Measurements from ENCODE around the gene ZDHHC7.
A peak's percentile ranks its signal among the peaks of the same experiment; 100 is the strongest.
"Not testable (repeated sequence)": the region's sequence is repeated elsewhere in the genome, so short reads cannot be mapped to it uniquely, and the experiment has no call there.

Gene ZDHHC7

GRCh38 chr16:84938616-84939015 lies 72.7 kb downstream of the ZDHHC7 start:
- DNase-seq (ENCODE audit: low spot score) = not testable (repeated sequence)

DNA sequence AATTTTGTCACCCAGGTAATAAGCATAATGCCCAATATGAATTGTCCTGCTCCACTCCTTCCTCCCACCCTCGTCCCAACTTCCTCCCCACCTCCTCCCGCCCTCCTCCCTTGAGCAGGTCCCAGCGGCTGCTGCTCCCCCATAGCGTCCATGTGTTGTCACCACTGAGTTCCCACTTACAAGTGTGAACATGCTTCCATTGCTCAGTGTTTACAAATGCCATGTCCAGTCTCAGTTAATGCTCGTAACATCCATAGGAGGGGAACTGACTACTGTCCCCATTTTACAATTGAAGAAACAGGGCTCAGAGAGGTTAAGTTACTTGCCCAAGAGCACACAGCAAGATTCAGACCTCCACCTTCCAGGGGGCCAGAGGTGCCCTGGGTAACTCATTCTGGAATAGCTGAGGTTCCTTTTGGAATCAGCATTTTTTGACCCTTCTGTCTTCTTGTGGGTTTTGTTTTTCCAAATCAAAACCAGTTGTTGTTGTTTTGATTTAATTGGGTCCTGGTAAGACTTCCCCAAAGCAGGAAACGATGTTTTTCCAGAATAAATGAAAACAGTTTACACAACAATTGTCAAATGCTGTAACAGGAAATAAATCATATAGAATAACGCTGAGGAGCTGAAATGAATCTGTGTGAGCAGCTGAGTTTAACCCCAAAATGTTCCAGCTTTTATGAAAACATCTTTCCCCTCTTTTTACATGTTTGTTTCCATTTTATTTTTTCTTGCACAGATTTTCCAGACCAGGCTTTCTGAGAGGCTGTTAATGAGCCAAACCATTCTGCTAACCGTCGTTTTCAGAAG lies 73.9 kb downstream of the ZDHHC7 start:
- DNase-seq (ENCODE audit: low spot score) = no peak

- peak; percentile 16 for DNase-seq (ENCODE audit: low spot score)
Measured at GRCh38 chr16:84933774-84934631, 77.3 kb downstream of the ZDHHC7 start.

DNA sequence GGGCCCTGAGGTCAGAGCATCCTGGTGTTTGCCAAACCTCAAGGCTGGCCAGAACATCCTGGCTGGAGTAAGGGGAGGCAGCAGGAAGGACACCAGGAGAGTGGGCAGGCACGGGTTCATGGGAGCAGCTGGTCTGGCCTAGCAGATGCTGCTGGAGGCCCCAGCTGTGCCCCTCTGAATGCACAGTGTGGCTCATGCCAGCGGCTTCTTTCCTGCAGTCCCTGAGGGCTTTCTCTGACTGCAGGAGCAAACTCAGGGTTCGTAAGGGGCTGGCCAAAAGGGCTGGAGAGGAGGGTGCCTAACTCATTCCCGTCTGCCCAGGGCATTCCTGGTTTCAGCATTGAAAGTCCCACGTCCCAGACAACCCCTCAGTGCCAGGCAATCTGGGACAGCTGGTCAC lies 78.7 kb downstream of the ZDHHC7 start:
- no peak for DNase-seq (ENCODE audit: low spot score)

GRCh38 chr16:84931506-84931905 lies 79.8 kb downstream of the ZDHHC7 start:
- DNase-seq (ENCODE audit: low spot score) = no peak

DNA sequence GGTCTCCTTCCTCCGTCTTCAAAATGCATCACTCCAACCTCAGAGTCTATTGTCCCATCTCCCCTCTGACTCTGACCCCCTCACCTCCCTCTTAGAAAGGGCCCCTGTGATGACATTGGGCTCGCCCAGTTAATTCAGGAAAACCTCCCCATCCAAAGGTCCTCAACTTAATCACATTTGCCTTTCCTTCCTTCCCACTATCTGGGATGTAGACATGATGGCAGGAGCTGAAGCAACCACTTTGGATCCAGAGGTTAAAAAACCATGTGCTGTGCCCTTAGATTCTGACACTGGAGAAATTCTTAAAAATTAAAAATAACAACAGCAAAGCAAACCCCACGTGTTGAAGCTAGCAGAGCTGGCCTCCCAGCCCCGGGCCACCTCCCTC lies 80.2 kb downstream of the ZDHHC7 start:
- DNase-seq (ENCODE audit: low spot score) = no peak

GRCh38 chr16:84930298-84931106 lies 80.8 kb downstream of the ZDHHC7 start:
- DNase-seq (ENCODE audit: low spot score) = no peak

GRCh38 chr16:84929421-84930297 lies 81.7 kb downstream of the ZDHHC7 start:
- no peak for DNase-seq (ENCODE audit: low spot score)

DNA sequence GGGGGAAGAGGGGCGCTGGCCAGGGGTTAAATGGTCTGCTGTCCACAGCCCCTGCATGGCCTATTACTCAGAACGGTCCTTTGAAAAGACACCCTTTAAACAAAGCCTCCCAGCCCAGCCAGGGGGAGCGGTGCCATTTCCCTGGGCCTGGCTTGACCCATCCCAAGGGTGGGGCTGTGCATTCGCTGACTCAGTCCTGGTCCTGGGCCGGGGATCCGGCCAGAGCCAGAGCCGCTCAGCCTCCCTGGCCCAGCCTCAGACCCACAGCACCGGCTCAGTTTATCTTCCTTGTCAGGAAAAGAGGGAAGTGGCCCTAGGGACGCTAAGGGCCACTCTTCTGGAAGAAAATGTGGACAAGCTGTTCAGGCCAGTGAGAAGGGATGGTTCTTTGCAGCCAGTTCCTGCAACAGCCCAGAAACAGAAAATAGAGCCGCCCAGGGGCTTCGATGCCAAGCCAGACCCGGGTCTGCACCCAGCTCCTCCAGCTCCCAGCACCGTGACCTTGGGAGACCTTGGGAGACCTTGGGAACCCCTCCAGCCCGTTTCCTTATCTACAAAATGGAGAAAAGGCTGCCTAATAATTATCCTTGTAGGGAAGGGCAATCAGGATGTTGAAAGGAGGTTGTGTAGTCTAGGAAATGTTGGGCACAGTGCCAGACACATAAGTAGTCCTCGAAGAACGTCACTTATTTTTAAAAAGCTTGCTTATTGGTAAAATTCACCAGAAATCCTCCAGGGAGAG lies 82.5 kb downstream of the ZDHHC7 start:
- DNase-seq (ENCODE audit: low spot score) = no peak

DNA sequence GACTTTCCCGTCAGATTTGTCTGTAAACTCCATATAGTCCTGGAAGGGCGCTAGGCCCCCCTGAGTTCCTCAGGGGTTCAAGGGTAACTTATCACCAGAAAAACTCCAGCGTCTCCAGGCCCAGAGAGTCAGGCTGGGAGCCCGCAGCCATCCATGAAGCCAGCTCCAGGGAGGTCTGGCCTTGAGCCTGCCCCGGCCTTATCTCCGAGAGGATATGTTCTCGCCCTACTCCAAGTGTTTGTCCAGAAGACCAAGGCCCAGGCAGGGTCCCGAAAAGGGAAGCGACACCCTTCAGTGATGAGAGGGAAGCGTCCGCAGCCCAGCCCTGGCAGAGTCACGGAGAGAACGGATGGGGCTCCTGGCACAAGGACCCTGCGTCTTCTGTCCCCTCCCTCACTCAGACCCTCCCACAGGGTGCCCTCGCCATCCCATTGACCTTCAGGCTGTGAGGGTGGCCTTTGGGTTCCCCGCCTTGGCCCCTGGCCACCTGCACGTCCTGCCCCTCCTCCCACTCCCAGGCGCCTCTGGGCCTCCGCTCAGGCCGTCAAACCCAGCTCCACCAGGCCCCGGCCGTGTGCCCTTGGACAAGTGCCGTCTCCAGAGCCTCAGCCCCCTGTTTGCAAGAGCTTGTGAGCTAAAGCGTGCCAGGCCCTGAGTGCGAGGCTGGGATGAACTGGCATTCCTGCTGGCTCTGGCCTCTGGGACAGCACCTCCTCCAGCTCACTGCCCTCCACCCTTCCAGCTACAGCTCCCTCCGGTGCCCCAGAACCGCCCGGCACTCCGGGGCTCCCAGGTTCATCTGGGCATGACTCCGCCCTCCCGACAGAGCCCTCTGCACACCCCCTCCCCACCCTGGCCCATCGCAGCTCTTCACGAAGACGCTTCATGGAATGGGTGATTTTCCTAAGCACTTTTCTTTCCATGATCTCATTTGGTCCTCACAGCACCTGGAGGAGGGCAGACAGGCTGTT lies 83.4 kb downstream of the ZDHHC7 start:
- DNase-seq (ENCODE audit: low spot score) = no peak

DNA sequence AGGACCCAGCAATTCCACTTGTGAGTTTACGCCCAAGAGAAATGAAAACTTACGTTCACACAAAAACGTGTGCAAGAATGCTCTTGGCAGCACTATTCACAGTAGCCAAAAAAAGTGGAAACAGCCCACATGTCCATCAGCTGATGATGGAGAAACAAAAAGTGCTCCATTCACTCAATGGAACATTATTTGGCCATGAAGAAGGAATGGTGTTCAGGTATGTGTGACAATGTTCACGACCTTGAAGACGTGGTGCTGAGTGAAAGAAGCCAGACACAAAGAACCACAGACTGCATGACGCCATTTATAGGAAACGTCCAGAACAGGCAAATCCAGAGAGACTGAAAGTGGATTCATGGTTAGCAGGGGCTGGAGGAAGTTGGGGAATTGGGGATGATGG lies 84.9 kb downstream of the ZDHHC7 start:
- no peak for DNase-seq (ENCODE audit: low spot score)

GRCh38 chr16:84925773-84926372 lies 85.5 kb downstream of the ZDHHC7 start:
- DNase-seq (ENCODE audit: low spot score) = no peak

DNA sequence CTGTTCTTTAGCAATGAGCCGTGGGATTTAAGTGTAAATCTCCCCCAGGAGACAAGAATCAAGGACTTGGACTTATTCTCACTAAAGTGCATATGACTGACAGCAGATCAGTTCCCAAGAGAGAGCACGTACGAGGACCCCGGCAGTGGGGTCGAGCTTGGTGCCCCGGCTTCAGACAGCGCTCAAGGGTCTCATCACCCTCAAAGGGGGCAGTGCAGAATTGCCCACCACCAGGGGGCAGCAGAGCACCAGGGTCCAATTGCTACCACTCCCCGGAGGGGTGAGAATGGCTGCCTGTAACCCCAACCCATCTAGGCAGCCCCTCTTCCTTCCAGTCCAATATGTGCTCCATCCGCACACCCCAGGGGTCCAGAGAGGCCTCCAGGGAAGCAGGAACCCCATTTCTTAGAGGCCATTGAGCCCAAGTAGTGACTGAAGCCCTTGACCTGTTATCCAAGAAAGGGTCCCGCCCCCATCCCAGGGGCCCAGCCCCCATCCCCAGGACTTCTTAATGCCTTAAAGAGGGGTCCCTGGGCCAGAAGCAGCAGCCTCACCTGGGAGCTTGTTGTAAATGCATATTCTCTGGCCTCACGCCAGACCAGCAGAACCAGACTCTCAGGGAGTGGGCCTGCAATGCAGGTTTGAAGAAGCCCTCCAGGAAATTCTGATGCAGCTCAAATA lies 86.1 kb downstream of the ZDHHC7 start:
- DNase-seq (ENCODE audit: low spot score) = peak; percentile 22

GRCh38 chr16:84924331-84925091 lies 86.8 kb downstream of the ZDHHC7 start:
- no peak for DNase-seq (ENCODE audit: low spot score)
